Naive thymus-derived CD4-positive, alpha-beta T cell (primary cell): ENCODE results near the gene NFATC2IP. TPM values are rescaled to one million over a fixed set of nuclear protein-coding genes. Genes with fewer than 3 reads are reported as not detected.
A peak's percentile ranks its signal among the peaks of the same experiment; 100 is the strongest.
"Not testable (repeated sequence)": the region's sequence is repeated elsewhere in the genome, so short reads cannot be mapped to it uniquely, and the experiment has no call there.

Source experiments
- ATAC-seq: fragments of 150-1000 bp; cut with Tn5 transposase; 2 replicates; pipeline ENCODE4 v1.10.0; 2021; ENCODE audit warnings: mild to moderate bottlenecking, moderate library complexity
- CTCF ChIA-PET: fragments of 350-600 bp; sonication (Branson Sonifier 250); formaldehyde crosslinking; loops from one replicate; lab custom pipeline; 2021; ENCODE audit warnings: antibody characterized with exemption; lab: Charles Lee
- POLR2A ChIA-PET: fragments of 350-600 bp; sonication (Branson Sonifier 250); formaldehyde crosslinking; loops from one replicate; lab custom pipeline; 2021; ENCODE audit warnings: antibody characterized with exemption, inconsistent platforms; lab: Charles Lee
- DNase-seq, 9 donors: peaks; one replicate each; pipeline versions ENCODE4 v3.0.0 to v3.0.0-alpha.2; 2020 to 2022; ENCODE audit warnings: mixed read lengths in 1 of 9
- H3K27ac ChIP-seq: one replicate; pipeline ENCODE4 v1.7.0; 2013; ENCODE audit warnings: mild to moderate bottlenecking, low read depth, low read length, moderate library complexity
- H3K27me3 ChIP-seq, 2 donors: one replicate each; pipeline ENCODE4 v1.7.0; 2013; ENCODE audit warnings: low read length in 2 of 2, mild to moderate bottlenecking in 2 of 2, moderate library complexity in 2 of 2; ENCODE audit not compliant: control insufficient read depth in 2 of 2, insufficient read depth in 2 of 2
- H3K36me3 ChIP-seq, 3 experiments: 1 replicate in 2 of 3; 2 replicates in 1 of 3; pipeline ENCODE4 v1.7.0; 2013; ENCODE audit warnings: low read length in 3 of 3, mild to moderate bottlenecking in 3 of 3, moderate library complexity in 1 of 3; ENCODE audit not compliant: insufficient read depth in 3 of 3, control insufficient read depth in 2 of 3
- H3K4me1 ChIP-seq, 2 donors: one replicate each; pipeline ENCODE4 v1.7.0; 2013; ENCODE audit warnings: low read length in 2 of 2, mild to moderate bottlenecking in 2 of 2, moderate library complexity in 1 of 2; ENCODE audit not compliant: control insufficient read depth in 2 of 2, insufficient read depth in 2 of 2
- H3K4me3 ChIP-seq: 2 replicates; pipeline ENCODE4 v1.7.0; 2013; ENCODE audit warnings: mild to moderate bottlenecking, low read length
- H3K9me3 ChIP-seq, 3 experiments: 1 replicate in 2 of 3; 2 replicates in 1 of 3; pipeline ENCODE4 v1.7.0; 2013; ENCODE audit warnings: low read length in 3 of 3; ENCODE audit not compliant: control insufficient read depth in 2 of 3
- H3K27ac Mint-ChIP-seq, 9 donors: one replicate each; pipeline ENCODE4 v1.8.0; 2020 to 2022; ENCODE audit warnings: mixed read lengths in 9 of 9, mild to moderate bottlenecking in 8 of 9, moderate library complexity in 5 of 9, inconsistent platforms in 2 of 9
- H3K27me3 Mint-ChIP-seq, 5 donors: one replicate each; pipeline ENCODE4 v1.8.0; 2021 to 2022; ENCODE audit warnings: mixed read lengths in 5 of 5, mild to moderate bottlenecking in 1 of 5
- H3K36me3 Mint-ChIP-seq, 5 donors: one replicate each; pipeline ENCODE4 v1.8.0; 2020 to 2022; ENCODE audit warnings: mixed read lengths in 5 of 5, mild to moderate bottlenecking in 3 of 5, inconsistent platforms in 1 of 5
- H3K4me1 Mint-ChIP-seq, 7 donors: one replicate each; pipeline ENCODE4 v1.8.0; 2020 to 2022; ENCODE audit warnings: mixed read lengths in 7 of 7, mild to moderate bottlenecking in 3 of 7, inconsistent platforms in 1 of 7
- H3K4me3 Mint-ChIP-seq, 10 donors: one replicate each; pipeline ENCODE4 v1.8.0; 2020 to 2022; ENCODE audit warnings: mild to moderate bottlenecking in 10 of 10, mixed read lengths in 10 of 10, moderate library complexity in 6 of 10, inconsistent platforms in 2 of 10
- H3K9me3 Mint-ChIP-seq, 11 donors: one replicate each; pipeline ENCODE4 v1.8.0; 2020 to 2022; ENCODE audit warnings: mixed read lengths in 11 of 11, mild to moderate bottlenecking in 4 of 11, inconsistent platforms in 1 of 11, moderate library complexity in 1 of 11
- intact Hi-C, 2 donors: fragments of 100-400 bp; cut with micrococcal nuclease; formaldehyde crosslinking; loops; one replicate each; pipeline ENCODE4 v1.15.1; 2023
- polyA plus RNA-seq, 2 donors: library from polyadenylated mRNA; unstranded; fragments of 300-500 nt; fragmentation: Illumina TruSeq; gene quantifications; one replicate each; pipeline ENCODE4 v1.2.3, GENCODE V29; 2021
- total RNA-seq, 6 experiments: library from RNA in 5 of 6; stranded (reverse) in 5 of 6; gene quantifications; 1 replicate in 5 of 6; 2 replicates in 1 of 6; pipeline ENCODE4 v1.2.3 and lab custom pipeline; 2021 to 2026

The NFATC2IP gene
- total and polyA plus RNA-seq, 7 experiments from 2014 or later: 26.0 to 117 (median 77.8) TPM

DNA sequence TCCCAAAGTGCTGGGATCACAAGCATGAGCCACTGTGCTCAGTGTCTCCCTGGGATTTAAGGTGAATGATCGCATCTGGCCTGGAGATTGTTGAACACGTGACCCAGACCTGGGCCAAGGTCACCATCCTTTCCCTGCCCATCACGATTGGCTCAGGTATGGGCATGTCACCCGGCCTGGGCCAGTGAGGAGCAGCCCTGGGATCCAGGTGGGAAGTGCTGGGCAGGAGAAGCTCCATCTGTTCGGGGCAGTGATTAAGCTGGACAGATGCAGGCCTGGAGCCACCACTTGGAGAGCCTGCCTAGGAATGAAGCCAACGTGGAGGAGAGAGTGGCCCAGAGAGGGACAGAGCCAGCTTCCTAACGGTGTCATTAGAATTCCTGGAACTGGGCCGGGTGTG is 41.0 kb downstream of the NFATC2IP start:
- H3K36me3 ChIP-seq: peaks cover 0 to 39% (median 15%) of the 10 kb centered on the region in 3 experiments
- no peak for DNase-seq
- no peaks in the 10 kb centered on the region for H3K9me3 ChIP-seq
- Mint-ChIP-seq H3K27ac (peak overlapping the region; percentile 66 to 99 (median 96)), H3K4me1 (peaks cover 34 to 79% (median 47%) of the 10 kb centered on the region in 7 donors), H3K27me3 (no peaks in the 10 kb centered on the region), H3K9me3 (peaks cover 2 to 8% (median 7%) of the 10 kb centered on the region in 11 donors), H3K4me3 (peak overlapping the region in 2 of 10 donors; percentile 95 to 98), H3K36me3 (peaks cover 12 to 37% (median 31%) of the 10 kb centered on the region in 5 donors)
- H3K27me3 ChIP-seq: no peaks in the 10 kb centered on the region
- intact Hi-C loops: no loop called here
- H3K27ac ChIP-seq: peak overlapping the region; percentile 27
- no peak overlapping the region for H3K4me3 ChIP-seq
- ATAC-seq: no peak
- peaks cover 33 to 46% of the 10 kb centered on the region in 2 donors for H3K4me1 ChIP-seq
- CTCF ChIA-PET: interaction anchor here (0.6 to 0.7 kb wide), 2 partner anchors 652 to 1056 kb away, joined by 3 to 4 read pairs; no protein-coding TSS in a partner anchor
- POLR2A ChIA-PET: interaction anchor here (0.7 to 3.3 kb wide), 11 partner anchors 9 to 41 kb away, joined by 3 to 20 read pairs (median 5); partner anchors contain the start of genes NFATC2IP and SPNS1

GRCh38 chr16:28992496-28992895 is 41.8 kb downstream of the NFATC2IP start:
- peaks cover 7 to 31% (median 25%) of the 10 kb centered on the region in 5 donors for H3K36me3 Mint-ChIP-seq
- H3K36me3 ChIP-seq: peaks cover 0 to 31% (median 11%) of the 10 kb centered on the region in 3 experiments
- H3K4me1 Mint-ChIP-seq: peaks cover 27 to 73% (median 44%) of the 10 kb centered on the region in 7 donors
- peak overlapping the region in 8 of 9 donors; percentile 4 to 97 (median 86) for H3K27ac Mint-ChIP-seq
- H3K4me3 Mint-ChIP-seq: peak overlapping the region in 3 of 10 donors; percentile 22 to 44 (median 36)
- H3K4me1 ChIP-seq: peaks cover 26 to 38% of the 10 kb centered on the region in 2 donors
- POLR2A ChIA-PET: interaction anchor here (0.6 to 14.4 kb wide), 14 partner anchors 6 to 676 kb away, joined by 3 to 134 read pairs (median 6); partner anchors contain the start of genes LAT, NFATC2IP and SPNS1
- peaks cover 0 to 2% (median 2%) of the 10 kb centered on the region in 11 donors for H3K9me3 Mint-ChIP-seq
- CTCF ChIA-PET: interaction anchor here (0.6 to 0.9 kb wide), 2 partner anchors 16 to 1055 kb away, joined by 3 read pairs; no protein-coding TSS in a partner anchor
- H3K9me3 ChIP-seq: no peaks in the 10 kb centered on the region
- DNase-seq (no peak), ATAC-seq (no peak)
- H3K27me3 Mint-ChIP-seq: no peaks in the 10 kb centered on the region
- no peaks in the 10 kb centered on the region for H3K27me3 ChIP-seq
- H3K27ac ChIP-seq: peak overlapping the region; percentile 1
- intact Hi-C loops: no loop called here
- no peak overlapping the region for H3K4me3 ChIP-seq

DNA sequence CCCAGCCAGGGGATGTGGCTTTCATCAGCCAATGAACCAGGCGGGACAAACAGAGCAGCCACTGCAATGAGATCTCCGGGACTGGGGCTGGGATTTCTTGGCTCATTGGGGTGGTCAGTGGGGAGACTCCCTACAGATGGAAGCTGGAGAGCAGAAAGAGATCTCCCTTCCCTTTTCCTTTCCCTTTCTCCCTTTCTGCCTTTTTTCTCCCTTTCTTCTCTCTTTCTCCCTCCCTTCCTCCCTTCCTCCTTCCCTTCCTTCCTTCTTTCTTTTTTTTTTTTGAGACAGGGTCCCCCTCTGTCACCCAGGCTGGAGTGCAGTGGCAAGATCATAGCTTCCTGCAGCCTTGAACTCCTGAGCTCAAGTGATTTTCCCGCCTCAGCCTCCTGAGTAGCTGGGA is 48.1 kb downstream of the NFATC2IP start:
- Mint-ChIP-seq H3K4me3 (no peak overlapping the region), H3K27ac (peak overlapping the region in 4 of 9 donors; percentile 48 to 76 (median 64)), H3K4me1 (peaks cover 7 to 29% (median 19%) of the 10 kb centered on the region in 7 donors), H3K36me3 (no peaks in the 10 kb centered on the region), H3K27me3 (peaks cover 0 to 2% (median 0%) of the 10 kb centered on the region in 5 donors), H3K9me3 (no peaks in the 10 kb centered on the region)
- DNase-seq (no peak), ATAC-seq (no peak)
- Histone ChIP-seq H3K9me3 (no peaks in the 10 kb centered on the region), H3K27me3 (no peaks in the 10 kb centered on the region), H3K4me1 (peaks cover 0 to 4% of the 10 kb centered on the region in 2 donors), H3K27ac (no peak overlapping the region), H3K4me3 (no peak overlapping the region), H3K36me3 (no peaks in the 10 kb centered on the region)
- CTCF ChIA-PET: interaction anchor here (1.2 kb wide), 1 partner anchor 20 kb away, joined by 3 read pairs; no protein-coding TSS in a partner anchor
- POLR2A ChIA-PET: interaction anchor here (0.6 to 14.4 kb wide), 7 partner anchors 9 to 26 kb away, joined by 3 to 134 read pairs (median 5); partner anchors contain the start of gene LAT
- intact Hi-C loops: no loop called here

DNA sequence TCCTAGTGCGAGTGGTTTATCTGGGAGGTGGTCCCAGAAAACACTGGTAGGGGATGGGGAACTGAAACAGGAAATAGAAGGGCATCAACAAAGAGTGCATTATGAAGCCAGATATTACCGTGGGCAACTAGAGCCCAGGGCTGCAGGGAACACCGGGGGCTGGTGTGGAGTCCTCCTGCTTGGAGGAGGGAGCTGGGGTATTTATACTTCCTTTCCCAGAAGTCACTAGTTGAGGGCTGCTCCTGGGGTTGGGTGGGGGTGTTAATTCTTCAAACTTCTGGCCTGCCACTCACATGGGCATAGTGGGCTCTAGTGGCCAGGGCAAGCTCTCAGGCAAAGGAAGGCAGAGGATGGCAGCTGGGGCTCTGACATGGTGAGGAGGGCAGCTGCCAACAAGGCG is 48.8 kb downstream of the NFATC2IP start:
- H3K4me1 ChIP-seq: peaks cover 0 to 2% of the 10 kb centered on the region in 2 donors
- POLR2A ChIA-PET: interaction anchor here (1.4 to 14.4 kb wide), 3 partner anchors 9 to 14 kb away, joined by 3 to 134 read pairs (median 11); partner anchors contain the start of gene LAT
- Mint-ChIP-seq H3K9me3 (no peaks in the 10 kb centered on the region), H3K4me1 (peaks cover 7 to 26% (median 21%) of the 10 kb centered on the region in 7 donors), H3K27me3 (peaks cover 0 to 2% (median 0%) of the 10 kb centered on the region in 5 donors), H3K27ac (peak overlapping the region in 7 of 9 donors; percentile 33 to 76 (median 48)), H3K4me3 (peak overlapping the region in 3 of 10 donors; percentile 16 to 38 (median 23)), H3K36me3 (peaks cover 0 to 1% (median 0%) of the 10 kb centered on the region in 5 donors)
- DNase-seq (no peak), ATAC-seq (no peak)
- no peak overlapping the region for H3K4me3 ChIP-seq
- H3K36me3 ChIP-seq: no peaks in the 10 kb centered on the region
- H3K9me3 ChIP-seq: no peaks in the 10 kb centered on the region
- no peaks in the 10 kb centered on the region for H3K27me3 ChIP-seq
- CTCF ChIA-PET: interaction anchor here (1.2 kb wide), 1 partner anchor 21 kb away, joined by 3 read pairs; no protein-coding TSS in a partner anchor
- no peak overlapping the region for H3K27ac ChIP-seq
- intact Hi-C loops: no loop called here

DNA sequence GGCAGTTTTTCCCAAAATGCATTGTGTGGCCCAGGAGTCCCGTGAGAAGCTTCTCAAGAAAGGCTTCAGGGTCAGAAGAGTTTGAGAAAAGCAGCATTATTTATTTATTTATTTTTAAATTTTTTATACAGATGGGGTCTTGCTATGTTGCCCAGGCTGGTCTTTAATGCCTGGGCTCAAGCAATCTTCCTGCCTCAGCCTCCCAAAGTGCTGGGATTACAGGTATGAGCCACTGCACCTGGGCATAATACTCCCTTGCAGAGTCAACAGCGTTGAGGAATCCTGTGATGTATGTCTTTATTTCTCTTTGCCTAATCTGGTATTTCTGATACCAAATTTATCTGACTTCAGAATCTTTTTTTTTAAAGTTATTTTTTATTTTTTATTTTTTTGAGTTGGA is 49.3 kb downstream of the NFATC2IP start:
- no peak overlapping the region for H3K4me3 Mint-ChIP-seq

DNA sequence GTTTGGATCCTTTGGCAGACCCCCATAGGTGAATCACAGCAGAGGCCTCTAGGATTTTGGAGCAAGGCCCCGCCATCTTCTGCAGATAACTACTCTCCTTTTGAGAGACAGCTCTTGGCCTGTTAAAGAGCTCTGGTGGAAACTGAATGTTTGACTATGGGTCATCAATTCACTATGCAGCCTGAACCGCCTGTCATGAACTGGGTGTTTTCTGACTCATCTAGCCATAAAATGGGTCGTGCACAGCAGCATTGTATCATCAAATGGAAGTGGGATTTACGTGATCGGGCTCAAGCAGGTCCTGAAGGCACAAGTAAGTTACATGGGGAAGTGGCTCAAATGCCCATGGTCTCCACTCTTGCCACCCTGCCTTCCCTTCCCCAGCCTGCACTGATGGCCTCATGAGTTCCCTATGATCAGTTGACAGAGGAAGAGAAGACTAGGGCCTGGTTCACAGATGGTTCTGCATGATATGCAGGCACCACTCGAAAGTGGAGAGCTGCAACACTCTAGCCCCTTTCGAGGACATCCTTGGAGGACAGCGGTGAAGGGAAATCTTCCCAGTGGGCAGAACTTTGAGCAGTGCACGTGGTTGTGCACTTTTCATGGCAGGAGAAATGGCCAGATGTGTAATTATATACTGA is 53.9 kb downstream of the NFATC2IP start:
- H3K4me1 ChIP-seq: peaks cover 22 to 25% of the 10 kb centered on the region in 2 donors
- CTCF ChIA-PET, ATAC-seq, H3K27me3 Mint-ChIP-seq, H3K27ac ChIP-seq, intact Hi-C loops, DNase-seq, H3K36me3 ChIP-seq, H3K9me3 Mint-ChIP-seq, H3K27me3 ChIP-seq, H3K4me3 ChIP-seq, H3K36me3 Mint-ChIP-seq, H3K9me3 ChIP-seq, H3K4me3 Mint-ChIP-seq: not testable (repeated sequence)
- POLR2A ChIA-PET: interaction anchor here (3.0 to 14.4 kb wide), 2 partner anchors 12 to 18 kb away, joined by 17 to 134 read pairs; partner anchors contain the start of gene LAT
- H3K4me1 Mint-ChIP-seq: peaks cover 22 to 46% (median 43%) of the 10 kb centered on the region in 7 donors
- peak overlapping the region in 3 of 9 donors; percentile 1 to 43 (median 1) for H3K27ac Mint-ChIP-seq

More for the DNA sequence above, 49.3 kb downstream of the NFATC2IP start:
- H3K9me3 Mint-ChIP-seq: peaks cover 0 to 3% (median 0%) of the 10 kb centered on the region in 11 donors
- no peaks in the 10 kb centered on the region for H3K36me3 ChIP-seq
- no peaks in the 10 kb centered on the region for H3K27me3 ChIP-seq
- peaks cover 7 to 30% (median 22%) of the 10 kb centered on the region in 7 donors for H3K4me1 Mint-ChIP-seq
- no peak overlapping the region for H3K27ac ChIP-seq
- H3K27ac Mint-ChIP-seq: peak overlapping the region in 1 of 9 donors; percentile 57
- H3K9me3 ChIP-seq: no peaks in the 10 kb centered on the region
- no peak for ATAC-seq
- CTCF ChIA-PET: no interaction called here
- no peaks in the 10 kb centered on the region for H3K4me1 ChIP-seq
- no peak for DNase-seq
- H3K27me3 Mint-ChIP-seq: peaks cover 0 to 2% (median 0%) of the 10 kb centered on the region in 5 donors
- peaks cover 0 to 1% (median 0%) of the 10 kb centered on the region in 5 donors for H3K36me3 Mint-ChIP-seq
- POLR2A ChIA-PET: interaction anchor here (1.4 to 14.4 kb wide), 3 partner anchors 8 to 14 kb away, joined by 3 to 134 read pairs (median 11); partner anchors contain the start of gene LAT
- no peak overlapping the region for H3K4me3 ChIP-seq
- intact Hi-C loops: no loop called here
